Measurements from ENCODE around the gene FBXL4. TPM values are rescaled to one million over a fixed set of nuclear protein-coding genes. Genes with fewer than 3 reads are reported as not detected.

FBXL4 gene
- total and polyA plus RNA-seq, 4 donors: 3.5 to 35.0 (median 9.4) TPM

- no peak for ATAC-seq (ENCODE audit: insufficient read depth, low FRiP score)
- TF ChIP-seq CTCF (IDR thresholded peaks at IDR 0.05; ENCODE audit: control extremely low read depth, extremely low read depth): no peak
Observed at GRCh38 chr6:98864497-98864896, 83.2 kb downstream of the FBXL4 start.

GRCh38 chr6:98848539-98849242, 99.1 kb downstream of the FBXL4 start:
- ATAC-seq (ENCODE audit: insufficient read depth, low FRiP score): no peak
- peaks cover 2 to 61% (median 61%) of the 10 kb centered on the region in 3 donors for H3K27me3 ChIP-seq (ENCODE audit: control insufficient read depth in 3 of 3, insufficient read depth in 3 of 3, low read length in 2 of 3)

More at GRCh38 chr6:98864497-98864896, 83.2 kb downstream of the FBXL4 start:
- WGBS, 2 donors: 97 to 98% methylated on average over 6 of the region's 6 CpGs
- Histone ChIP-seq H3K27me3 (ENCODE audit: control insufficient read depth in 3 of 3, insufficient read depth in 3 of 3, low read length in 2 of 3) (no peaks in the 10 kb centered on the region), H3K36me3 (ENCODE audit: control insufficient read depth in 4 of 4, insufficient read depth in 4 of 4, low read length in 4 of 4) (peaks cover 0 to 5% (median 0%) of the 10 kb centered on the region in 4 donors), H3K4me3 (no peak overlapping the region), H3K9me3 (ENCODE audit: control insufficient read depth in 4 of 4, insufficient read depth in 3 of 4, low read length in 3 of 4) (no peaks in the 10 kb centered on the region), H3K4me1 (ENCODE audit: control insufficient read depth in 5 of 5, insufficient read depth in 5 of 5, low read length in 5 of 5) (no peaks in the 10 kb centered on the region), H3K9ac (ENCODE audit: insufficient read depth in 1 of 2, low read length in 2 of 2) (no peak overlapping the region), H3K27ac (ENCODE audit: low read depth in 1 of 2, low read length in 1 of 2) (no peak overlapping the region)
- DNase-seq: no peak

GRCh38 chr6:98847779-98848538, 99.8 kb downstream of the FBXL4 start:
- Histone ChIP-seq H3K4me3 (no peak overlapping the region), H3K36me3 (ENCODE audit: control insufficient read depth in 4 of 4, insufficient read depth in 4 of 4, low read length in 4 of 4) (no peaks in the 10 kb centered on the region), H3K4me1 (ENCODE audit: control insufficient read depth in 5 of 5, insufficient read depth in 5 of 5, low read length in 5 of 5) (peaks cover 0 to 23% (median 6%) of the 10 kb centered on the region in 5 donors), H3K27ac (ENCODE audit: low read depth in 1 of 2, low read length in 1 of 2) (no peak overlapping the region), H3K9me3 (ENCODE audit: control insufficient read depth in 4 of 4, insufficient read depth in 3 of 4, low read length in 3 of 4) (peaks cover 0 to 2% (median 0%) of the 10 kb centered on the region in 4 donors), H3K9ac (ENCODE audit: insufficient read depth in 1 of 2, low read length in 2 of 2) (no peak overlapping the region), H3K27me3 (ENCODE audit: control insufficient read depth in 3 of 3, insufficient read depth in 3 of 3, low read length in 2 of 3) (peaks cover 2 to 67% (median 65%) of the 10 kb centered on the region in 3 donors)
- ATAC-seq (ENCODE audit: insufficient read depth, low FRiP score): peak; percentile 10
- no peak for DNase-seq
- WGBS, 2 donors: 2 to 7% methylated on average over 47 to 51 of the region's 51 CpGs
- no peak for TF ChIP-seq CTCF (IDR thresholded peaks at IDR 0.05; ENCODE audit: control extremely low read depth, extremely low read depth)

More at GRCh38 chr6:98848539-98849242, 99.1 kb downstream of the FBXL4 start:
- no peak for TF ChIP-seq CTCF (IDR thresholded peaks at IDR 0.05; ENCODE audit: control extremely low read depth, extremely low read depth)
- Histone ChIP-seq H3K27ac (ENCODE audit: low read depth in 1 of 2, low read length in 1 of 2) (no peak overlapping the region), H3K4me3 (no peak overlapping the region), H3K36me3 (ENCODE audit: control insufficient read depth in 4 of 4, insufficient read depth in 4 of 4, low read length in 4 of 4) (no peaks in the 10 kb centered on the region), H3K9ac (ENCODE audit: insufficient read depth in 1 of 2, low read length in 2 of 2) (no peak overlapping the region), H3K9me3 (ENCODE audit: control insufficient read depth in 4 of 4, insufficient read depth in 3 of 4, low read length in 3 of 4) (peaks cover 0 to 2% (median 0%) of the 10 kb centered on the region in 4 donors), H3K4me1 (ENCODE audit: control insufficient read depth in 5 of 5, insufficient read depth in 5 of 5, low read length in 5 of 5) (peaks cover 0 to 20% (median 6%) of the 10 kb centered on the region in 5 donors)
- DNase-seq: no peak
- WGBS, 2 donors: 34 to 45% methylated on average over 18 of the region's 18 CpGs
